Measurements from ENCODE around the gene POLR2E.
"Not testable (repeated sequence)": the region's sequence is repeated elsewhere in the genome, so short reads cannot be mapped to it uniquely, and the experiment has no call there.

The POLR2E gene

GRCh38 chr19:1125601-1126467 is 30.7 kb upstream of the POLR2E start:
- DNase-seq (ENCODE audit: low spot score), result no peak

GRCh38 chr19:1123885-1124677 is 28.9 kb upstream of the POLR2E start:
- no peak for DNase-seq (ENCODE audit: low spot score)

GRCh38 chr19:1123381-1123780 is 28.2 kb upstream of the POLR2E start:
- no peak for DNase-seq (ENCODE audit: low spot score)

GRCh38 chr19:1122972-1123363 is 27.8 kb upstream of the POLR2E start:
- DNase-seq (ENCODE audit: low spot score), result peak; percentile 98

- no peak for DNase-seq (ENCODE audit: low spot score)
These were observed 27.1 kb upstream of the POLR2E start for GRCh38 chr19:1122021-1122971.

GRCh38 chr19:1121395-1121794 is 26.2 kb upstream of the POLR2E start:
- no peak for DNase-seq (ENCODE audit: low spot score)

- no peak for DNase-seq (ENCODE audit: low spot score)
These were observed 24.5 kb upstream of the POLR2E start for GRCh38 chr19:1119475-1120217.

GRCh38 chr19:1118999-1119398 is 23.8 kb upstream of the POLR2E start:
- no peak for DNase-seq (ENCODE audit: low spot score)

- no peak for DNase-seq (ENCODE audit: low spot score)
These were observed 22.5 kb upstream of the POLR2E start for GRCh38 chr19:1117654-1118053.

- DNase-seq (ENCODE audit: low spot score), result no peak
These were observed 21.8 kb upstream of the POLR2E start for GRCh38 chr19:1116726-1117581.

- DNase-seq (ENCODE audit: low spot score), result no peak
These were observed 20.7 kb upstream of the POLR2E start for GRCh38 chr19:1115646-1116420.

- not testable (repeated sequence) for DNase-seq (ENCODE audit: low spot score)
These were observed 19.6 kb upstream of the POLR2E start for GRCh38 chr19:1114728-1115127.

GRCh38 chr19:1113986-1114483 is 18.9 kb upstream of the POLR2E start:
- no peak for DNase-seq (ENCODE audit: low spot score)

- peak; percentile 99 for DNase-seq (ENCODE audit: low spot score)
These were observed 18.1 kb upstream of the POLR2E start for GRCh38 chr19:1113030-1113985.

GRCh38 chr19:1112268-1113029 is 17.3 kb upstream of the POLR2E start:
- no peak for DNase-seq (ENCODE audit: low spot score)

- DNase-seq (ENCODE audit: low spot score), result no peak
These were observed 16.6 kb upstream of the POLR2E start for GRCh38 chr19:1111641-1112267.

Data from AG08396 (cell line).